GM19099 (cell line): ENCODE results near the gene CFAP45.

ENCODE experiments used
- POLR2A ChIP-seq: IDR thresholded peaks from 3 replicates; pipeline ENCODE4 v1.6.1; 2011; ENCODE audit warnings: low read depth; ENCODE audit not compliant: insufficient read length; ENCODE audit errors: extremely low read depth

The CFAP45 gene

GRCh38 chr1:159921251-159921650 is 21.3 kb upstream of the CFAP45 start:
- TF ChIP-seq POLR2A, result no peak

- TF ChIP-seq POLR2A, result no peak
These were observed 20.7 kb upstream of the CFAP45 start for GRCh38 chr1:159920651-159921050.

- TF ChIP-seq POLR2A, result no peak
These were observed 20.2 kb upstream of the CFAP45 start for GRCh38 chr1:159920202-159920601.

- TF ChIP-seq POLR2A, result no peak
These were observed 19.4 kb upstream of the CFAP45 start for GRCh38 chr1:159919236-159919865.

- no peak for TF ChIP-seq POLR2A
These were observed 18.6 kb upstream of the CFAP45 start for GRCh38 chr1:159918352-159919200.

GRCh38 chr1:159917533-159918351 is 17.8 kb upstream of the CFAP45 start:
- TF ChIP-seq POLR2A, result no peak

- TF ChIP-seq POLR2A, result no peak
These were observed 16.5 kb upstream of the CFAP45 start for GRCh38 chr1:159916242-159917051.

- TF ChIP-seq POLR2A, result no peak
These were observed 15.7 kb upstream of the CFAP45 start for GRCh38 chr1:159915571-159916241.

- no peak for TF ChIP-seq POLR2A
These were observed 14.5 kb upstream of the CFAP45 start for GRCh38 chr1:159914252-159915018.

GRCh38 chr1:159913451-159914192 is 13.7 kb upstream of the CFAP45 start:
- TF ChIP-seq POLR2A, result no peak

- TF ChIP-seq POLR2A, result no peak
These were observed 11.5 kb upstream of the CFAP45 start for GRCh38 chr1:159911326-159912070.
